SJSA1 (cell line): ENCODE data around the gene FBXO27. TPM values are rescaled to one million over a fixed set of nuclear protein-coding genes. Genes with fewer than 3 reads are reported as not detected.

Experiments used
- DNase-seq, 2 experiments: peaks; one replicate each; pipeline ENCODE4 v3.0.0-alpha.2; 2015 to 2020; ENCODE audit warnings: low spot score in 2 of 2, low read depth in 1 of 2
- H3K27ac ChIP-seq: fragments of 250-450 bp; sonication (Bioruptor Pico); 2 replicates; pipeline ENCODE4 v1.5.1; 2020; ENCODE audit warnings: mild to moderate bottlenecking, moderate library complexity
- H3K27me3 ChIP-seq: fragments of 250-450 bp; sonication (Bioruptor Pico); replicated peaks from 2 replicates; pipeline ENCODE4 v1.5.1; 2020; ENCODE audit warnings: mild to moderate bottlenecking, moderate library complexity
- H3K36me3 ChIP-seq: fragments of 250-450 bp; sonication (Bioruptor Pico); 2 replicates; pipeline ENCODE4 v1.5.1; 2020; ENCODE audit warnings: mild to moderate bottlenecking
- H3K4me1 ChIP-seq: fragments of 250-450 bp; sonication (Bioruptor Pico); replicated peaks from 2 replicates; pipeline ENCODE4 v1.6.1; 2021; ENCODE audit warnings: mild to moderate bottlenecking
- H3K4me3 ChIP-seq: fragments of 250-450 bp; sonication (Bioruptor Pico); 2 replicates; pipeline ENCODE4 v1.5.1; 2020; ENCODE audit warnings: mild to moderate bottlenecking
- H3K9me3 ChIP-seq: fragments of 250-450 bp; sonication (Bioruptor Pico); replicated peaks from 2 replicates; pipeline ENCODE4 v1.5.1; 2020; ENCODE audit warnings: mild to moderate bottlenecking
- total RNA-seq: library from RNA; depleted of rRNA; stranded (reverse); fragments of >200 nt; shearing (Covaris generic); gene quantifications from 2 replicates; pipeline ENCODE4 v1.2.3, GENCODE V29; 2014; rRNA removed

FBXO27 gene
- total RNA-seq, 1 experiment from 2014 or later: 1.5 TPM

DNA sequence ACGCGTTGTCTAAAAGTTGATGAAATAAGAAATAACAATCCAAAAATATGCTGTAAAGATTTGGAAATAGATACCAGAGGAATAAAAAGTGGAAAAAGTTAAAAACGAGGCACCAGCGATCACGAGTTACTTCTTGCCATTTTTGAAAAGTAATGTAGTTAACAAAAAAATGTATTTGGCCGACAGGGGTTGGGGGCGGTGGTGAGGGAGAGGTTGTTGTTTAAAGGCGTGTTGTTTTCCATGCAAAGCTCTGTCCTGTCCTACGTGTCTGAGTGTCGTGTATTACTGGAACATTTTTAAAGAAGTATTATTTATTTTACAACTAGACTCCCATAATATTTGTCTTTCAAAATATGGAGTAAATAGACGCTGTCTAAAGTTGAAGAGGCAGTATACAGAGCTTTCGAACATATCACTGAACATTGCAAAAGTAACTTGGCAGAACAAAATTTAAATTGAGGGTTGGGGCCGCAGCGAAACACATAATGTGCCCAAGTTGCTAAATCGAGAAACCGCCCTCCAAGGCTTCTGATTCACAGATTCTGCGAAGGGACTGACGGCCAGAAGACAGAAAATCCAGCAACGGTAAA is 57.6 kb downstream of the FBXO27 start:
- Histone ChIP-seq H3K4me3 (peak overlapping the region; percentile 46), H3K9me3 (no peaks in the 10 kb centered on the region), H3K36me3 (no peaks in the 10 kb centered on the region), H3K27me3 (no peaks in the 10 kb centered on the region), H3K4me1 (no peaks in the 10 kb centered on the region; the same call in 1 of the 2 replicates), H3K27ac (no peak overlapping the region)
- no peak for DNase-seq

Other genes starting within 250 kb of the FBXO27 start
- not detected in 2 replicates for gene LGALS7B, start 243.3 kb downstream of the FBXO27 start, total RNA-seq
- gene LGALS4, start 219.6 kb downstream of the FBXO27 start, total RNA-seq: not detected in 2 replicates
- gene ECH1, start 200.8 kb downstream of the FBXO27 start, total RNA-seq: 48.3 and 64.8 TPM in 2 replicates
- gene HNRNPL, start 182.6 kb downstream of the FBXO27 start, total RNA-seq: 266 and 343 TPM in 2 replicates
- gene RINL, start 154.3 kb downstream of the FBXO27 start, total RNA-seq: 0.84 TPM in 1 of 2 replicates, not detected in the other
- 48.8 and 75.6 TPM in 2 replicates for gene SIRT2, start 132.9 kb downstream of the FBXO27 start, total RNA-seq
- gene NFKBIB, start 132.6 kb downstream of the FBXO27 start, total RNA-seq: 19.3 and 29.8 TPM in 2 replicates
- not detected in 2 replicates for gene CCER2, start 120.4 kb downstream of the FBXO27 start, total RNA-seq
- 17.0 and 19.9 TPM in 2 replicates for gene SARS2, start 101.8 kb downstream of the FBXO27 start, total RNA-seq
- 60.6 and 60.7 TPM in 2 replicates for gene MRPS12, start 101.6 kb downstream of the FBXO27 start, total RNA-seq
- gene FBXO17, start 56.8 kb downstream of the FBXO27 start, total RNA-seq: 3.9 and 21.0 TPM in 2 replicates
- not detected in 2 replicates for gene ACP7, start 51.8 kb upstream of the FBXO27 start, total RNA-seq
- gene PAK4, start 93.2 kb upstream of the FBXO27 start, total RNA-seq: 7.2 TPM in 2 replicates
- gene NCCRP1, start 164.4 kb upstream of the FBXO27 start, total RNA-seq: not detected in 2 replicates
- not detected in 2 replicates for gene SYCN, start 171.7 kb upstream of the FBXO27 start, total RNA-seq
- not detected in 2 replicates for gene IFNL3, start 212.5 kb upstream of the FBXO27 start, total RNA-seq
- not detected in 2 replicates for gene IFNL4, start 216.3 kb upstream of the FBXO27 start, total RNA-seq
- gene IFNL2, start 235.8 kb upstream of the FBXO27 start, total RNA-seq: not detected in 2 replicates